Osteoblast (primary cell): ENCODE results near the gene GRAMD4. TPM values are rescaled to one million over a fixed set of nuclear protein-coding genes. Genes with fewer than 3 reads are reported as not detected.

Experiments used
- DNase-seq: peaks from one replicate; pipeline ENCODE4 v3.0.0; 2011; ENCODE audit warnings: low spot score, mixed read lengths; ENCODE audit not compliant: insufficient read length; ENCODE audit errors: missing footprints
- H2AFZ ChIP-seq: 2 replicates; pipeline ENCODE4 v1.6.0; 2011; ENCODE audit warnings: mild to moderate bottlenecking, low read length
- H3K27ac ChIP-seq: 2 replicates; pipeline ENCODE4 v1.5.1; 2011; ENCODE audit warnings: mild to moderate bottlenecking, low read depth, low read length, moderate library complexity
- H3K27me3 ChIP-seq: 2 replicates; pipeline ENCODE4 v1.6.0; 2012; ENCODE audit warnings: mild to moderate bottlenecking, control low read depth, inconsistent platforms, low read length, moderate library complexity; ENCODE audit not compliant: insufficient read depth
- H3K36me3 ChIP-seq: 2 replicates; pipeline ENCODE4 v1.5.1; 2011; ENCODE audit warnings: mild to moderate bottlenecking, low read length, control low read depth, moderate library complexity; ENCODE audit not compliant: insufficient read depth
- H3K4me1 ChIP-seq: 2 replicates; pipeline ENCODE4 v1.5.1; 2011; ENCODE audit warnings: mild to moderate bottlenecking, low read length, control low read depth, moderate library complexity; ENCODE audit not compliant: insufficient read depth
- H3K4me2 ChIP-seq: 2 replicates; pipeline ENCODE4 v1.6.0; 2011; ENCODE audit warnings: mild to moderate bottlenecking, low read length; ENCODE audit not compliant: insufficient read depth
- H3K4me3 ChIP-seq: fragments of 200-600 bp; sonication (generic); 3 replicates; pipeline ENCODE4 v1.5.1; 2012; ENCODE audit warnings: mild to moderate bottlenecking, low read length, inconsistent platforms; ENCODE audit not compliant: insufficient read depth
- H3K79me2 ChIP-seq: 2 replicates; pipeline ENCODE4 v1.6.0; 2012; ENCODE audit warnings: mild to moderate bottlenecking, low read length, control low read depth, inconsistent platforms; ENCODE audit not compliant: insufficient read depth
- H3K9me3 ChIP-seq: 2 replicates; pipeline ENCODE4 v1.5.1; 2011; ENCODE audit warnings: low read depth, low read length, control low read depth
- H4K20me1 ChIP-seq: 2 replicates; pipeline ENCODE4 v1.6.0; 2012; ENCODE audit warnings: mild to moderate bottlenecking, low read length, control low read depth; ENCODE audit not compliant: insufficient read depth
- total RNA-seq: library from RNA; depleted of rRNA; stranded (reverse); fragments of >200 nt; gene quantifications from 2 replicates; pipeline ENCODE4 v1.2.3, GENCODE V29; 2012
- TF ChIP-seq, protein P1 (sequence below): IDR thresholded peaks from 2 replicates; pipeline ENCODE4 v1.5.1; 2011; ENCODE audit warnings: mild to moderate bottlenecking, low read depth, low read length, moderate library complexity; ENCODE audit errors: extremely low read depth

GRAMD4 gene
- total RNA-seq, 1 donor, result 17.0 TPM

GRCh38 chr22:46628756-46629155 lies 8.6 kb downstream of the GRAMD4 start:
- Histone ChIP-seq H3K4me1 (no peaks in the 10 kb centered on the region), H3K4me3 (no peak overlapping the region), H3K36me3 (no peaks in the 10 kb centered on the region), H3K27me3 (no peaks in the 10 kb centered on the region), H3K27ac (no peak overlapping the region), H3K9me3 (no peaks in the 10 kb centered on the region), H3K4me2 (no peak overlapping the region), H3K79me2 (no peaks in the 10 kb centered on the region), H2AFZ (no peak overlapping the region), H4K20me1 (peaks cover 21% of the 10 kb centered on the region)
- no peak for DNase-seq
- TF ChIP-seq, protein P1, sequence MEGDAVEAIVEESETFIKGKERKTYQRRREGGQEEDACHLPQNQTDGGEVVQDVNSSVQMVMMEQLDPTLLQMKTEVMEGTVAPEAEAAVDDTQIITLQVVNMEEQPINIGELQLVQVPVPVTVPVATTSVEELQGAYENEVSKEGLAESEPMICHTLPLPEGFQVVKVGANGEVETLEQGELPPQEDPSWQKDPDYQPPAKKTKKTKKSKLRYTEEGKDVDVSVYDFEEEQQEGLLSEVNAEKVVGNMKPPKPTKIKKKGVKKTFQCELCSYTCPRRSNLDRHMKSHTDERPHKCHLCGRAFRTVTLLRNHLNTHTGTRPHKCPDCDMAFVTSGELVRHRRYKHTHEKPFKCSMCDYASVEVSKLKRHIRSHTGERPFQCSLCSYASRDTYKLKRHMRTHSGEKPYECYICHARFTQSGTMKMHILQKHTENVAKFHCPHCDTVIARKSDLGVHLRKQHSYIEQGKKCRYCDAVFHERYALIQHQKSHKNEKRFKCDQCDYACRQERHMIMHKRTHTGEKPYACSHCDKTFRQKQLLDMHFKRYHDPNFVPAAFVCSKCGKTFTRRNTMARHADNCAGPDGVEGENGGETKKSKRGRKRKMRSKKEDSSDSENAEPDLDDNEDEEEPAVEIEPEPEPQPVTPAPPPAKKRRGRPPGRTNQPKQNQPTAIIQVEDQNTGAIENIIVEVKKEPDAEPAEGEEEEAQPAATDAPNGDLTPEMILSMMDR, result no peak

GRCh38 chr22:46629291-46629690 lies 9.1 kb downstream of the GRAMD4 start:
- Histone ChIP-seq H3K27ac (no peak overlapping the region), H3K4me3 (no peak overlapping the region), H3K9me3 (no peaks in the 10 kb centered on the region), H3K36me3 (no peaks in the 10 kb centered on the region), H3K79me2 (no peaks in the 10 kb centered on the region), H2AFZ (no peak overlapping the region), H4K20me1 (peaks cover 21% of the 10 kb centered on the region), H3K4me1 (no peaks in the 10 kb centered on the region), H3K27me3 (no peaks in the 10 kb centered on the region), H3K4me2 (no peak overlapping the region)
- DNase-seq, result no peak
- TF ChIP-seq, protein P1, result no peak

- H3K79me2 ChIP-seq, result no peaks in the 10 kb centered on the region
- no peak for DNase-seq
- no peaks in the 10 kb centered on the region for H3K9me3 ChIP-seq
- H3K4me2 ChIP-seq, result no peak overlapping the region
- H4K20me1 ChIP-seq, result peaks cover 16% of the 10 kb centered on the region
- H3K4me1 ChIP-seq, result no peaks in the 10 kb centered on the region
- H3K4me3 ChIP-seq, result no peak overlapping the region
- no peak overlapping the region for H2AFZ ChIP-seq
- TF ChIP-seq, protein P1, result no peak
- no peak overlapping the region for H3K27ac ChIP-seq
- no peaks in the 10 kb centered on the region for H3K27me3 ChIP-seq
- H3K36me3 ChIP-seq, result no peaks in the 10 kb centered on the region
Measured at GRCh38 chr22:46631113-46631512, 10.9 kb downstream of the GRAMD4 start.

DNA sequence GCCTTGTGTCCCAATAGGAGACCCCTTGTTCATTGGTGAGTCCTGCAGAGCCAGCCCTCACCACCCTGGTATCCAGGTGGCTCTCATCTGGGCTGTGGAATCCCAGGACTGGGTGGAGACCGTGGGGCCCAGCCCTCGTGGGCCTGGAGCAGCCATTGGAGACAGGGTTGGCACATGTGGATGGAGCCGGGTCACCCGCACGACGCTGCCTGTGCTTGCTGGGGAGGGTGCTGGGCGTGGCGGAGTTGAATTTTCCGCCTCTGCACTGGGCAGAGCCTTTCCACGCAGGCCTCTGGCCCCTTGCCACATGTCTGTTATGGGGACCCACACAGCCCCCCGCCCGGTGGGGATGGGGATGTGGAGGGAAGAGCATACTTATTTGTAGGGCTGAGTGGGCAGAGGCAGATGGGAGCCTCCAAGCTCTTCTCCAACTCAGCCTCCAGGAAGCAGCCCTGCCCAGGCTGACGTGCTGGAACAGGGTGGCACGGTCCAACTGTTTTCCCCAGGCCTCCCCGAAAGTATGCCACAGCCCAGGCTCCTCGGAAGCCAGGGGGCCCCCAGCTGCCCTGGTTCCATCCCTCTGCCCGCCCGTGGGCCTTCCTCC lies 12.6 kb downstream of the GRAMD4 start:
- H4K20me1 ChIP-seq, result peaks cover 15% of the 10 kb centered on the region
- H2AFZ ChIP-seq, result no peak overlapping the region
- no peaks in the 10 kb centered on the region for H3K79me2 ChIP-seq
- H3K4me2 ChIP-seq, result no peak overlapping the region
- no peaks in the 10 kb centered on the region for H3K27me3 ChIP-seq
- no peaks in the 10 kb centered on the region for H3K4me1 ChIP-seq
- no peak for DNase-seq
- no peaks in the 10 kb centered on the region for H3K9me3 ChIP-seq
- no peaks in the 10 kb centered on the region for H3K36me3 ChIP-seq
- H3K4me3 ChIP-seq, result no peak overlapping the region
- no peak overlapping the region for H3K27ac ChIP-seq
- TF ChIP-seq, protein P1, result no peak
